CD14-positive monocyte (primary cell): Measurements from ENCODE around the gene ANKRD13B. TPM values are rescaled to one million over a fixed set of nuclear protein-coding genes. Genes with fewer than 3 reads are reported as not detected.

Source experiments
- DNase-seq, 3 donors: peaks; one replicate each; pipeline ENCODE4 v3.0.0-alpha.2; 2011 to 2022
- H2AFZ ChIP-seq: 2 replicates; pipeline ENCODE4 v1.6.0; 2012; ENCODE audit warnings: mild to moderate bottlenecking, low read depth, low read length, inconsistent platforms; ENCODE audit not compliant: insufficient read depth, poor library complexity, severe bottlenecking
- H3K27ac ChIP-seq, 2 donors: 1 replicate in 1 of 2; 2 replicates in 1 of 2; pipeline ENCODE4 v1.5.1; 2012 to 2013; ENCODE audit warnings: low read length in 2 of 2, control low read depth in 1 of 2, inconsistent platforms in 1 of 2, low read depth in 1 of 2, mild to moderate bottlenecking in 1 of 2
- H3K27me3 ChIP-seq, 2 donors: one replicate each; pipeline versions ENCODE4 v1.6.0 to v1.6.1; 2011 to 2013; ENCODE audit warnings: low read length in 2 of 2; ENCODE audit not compliant: control insufficient read depth in 2 of 2, insufficient read depth in 2 of 2
- H3K36me3 ChIP-seq, 2 donors: replicated peaks in 1 of 2; 1 replicate in 1 of 2; 2 replicates in 1 of 2; pipeline versions ENCODE4 v1.5.1 to v1.6.1; 2012 to 2013; ENCODE audit warnings: low read length in 2 of 2, control low read depth in 1 of 2, inconsistent platforms in 1 of 2, mild to moderate bottlenecking in 1 of 2; ENCODE audit not compliant: insufficient read depth in 2 of 2, control insufficient read depth in 1 of 2
- H3K4me1 ChIP-seq, 2 donors: 1 replicate in 1 of 2; 2 replicates in 1 of 2; pipeline versions ENCODE4 v1.5.1 to v1.6.1; 2012 to 2013; ENCODE audit warnings: low read length in 2 of 2, control low read depth in 1 of 2, inconsistent platforms in 1 of 2, mild to moderate bottlenecking in 1 of 2, moderate library complexity in 1 of 2; ENCODE audit not compliant: insufficient read depth in 2 of 2, control insufficient read depth in 1 of 2
- H3K4me2 ChIP-seq: replicated peaks from 2 replicates; pipeline ENCODE3; 2012; ENCODE audit warnings: low read length, moderate library complexity, mild to moderate bottlenecking; ENCODE audit not compliant: poor library complexity, severe bottlenecking; ENCODE audit errors: extremely low read depth
- H3K4me3 ChIP-seq, 3 experiments: fragments of 200-600 bp in 1 of 3; sonication (generic) in 1 of 3; replicated peaks in 1 of 3; 1 replicate in 2 of 3; 2 replicates in 1 of 3; pipeline ENCODE4 v1.5.1; 2011 to 2013; ENCODE audit warnings: low read length in 3 of 3, mild to moderate bottlenecking in 3 of 3, control low read depth in 2 of 3, low read depth in 2 of 3, inconsistent platforms in 1 of 3, moderate library complexity in 1 of 3
- H3K79me2 ChIP-seq: 2 replicates; pipeline ENCODE4 v1.6.0; 2012; ENCODE audit warnings: mild to moderate bottlenecking, control low read depth, inconsistent platforms, low read length, moderate library complexity; ENCODE audit not compliant: insufficient read depth
- H3K9ac ChIP-seq: 2 replicates; pipeline ENCODE4 v1.6.0; 2017; ENCODE audit warnings: low read length, mild to moderate bottlenecking; ENCODE audit not compliant: insufficient read depth, poor library complexity, severe bottlenecking
- H3K9me3 ChIP-seq, 2 donors: replicated peaks in 1 of 2; 1 replicate in 1 of 2; 2 replicates in 1 of 2; pipeline versions ENCODE4 v1.5.1 to v1.6.1; 2012 to 2013; ENCODE audit warnings: low read length in 2 of 2, control low read depth in 1 of 2; ENCODE audit not compliant: control insufficient read depth in 1 of 2, insufficient read depth in 1 of 2
- H4K20me1 ChIP-seq: 2 replicates; pipeline ENCODE4 v1.6.0; 2012; ENCODE audit warnings: mild to moderate bottlenecking, low read length, control low read depth, moderate library complexity; ENCODE audit not compliant: insufficient read depth
- H3K27ac Mint-ChIP-seq, 7 donors: one replicate each; pipeline ENCODE4 v1.8.0; 2020; ENCODE audit warnings: mild to moderate bottlenecking in 7 of 7, mixed read lengths in 7 of 7, moderate library complexity in 6 of 7, inconsistent platforms in 2 of 7
- H3K27me3 Mint-ChIP-seq, 3 donors: one replicate each; pipeline ENCODE4 v1.8.0; 2021 to 2022; ENCODE audit warnings: low read depth in 3 of 3, mild to moderate bottlenecking in 3 of 3, mixed read lengths in 3 of 3, moderate library complexity in 3 of 3, inconsistent platforms in 1 of 3
- H3K36me3 Mint-ChIP-seq, 2 donors: one replicate each; pipeline ENCODE4 v1.8.0; 2020; ENCODE audit warnings: mixed read lengths in 2 of 2, inconsistent platforms in 1 of 2, mild to moderate bottlenecking in 1 of 2
- H3K4me1 Mint-ChIP-seq: one replicate; pipeline ENCODE4 v1.8.0; 2020; ENCODE audit warnings: mild to moderate bottlenecking, mixed read lengths
- H3K4me3 Mint-ChIP-seq, 2 donors: one replicate each; pipeline ENCODE4 v1.8.0; 2020; ENCODE audit warnings: mild to moderate bottlenecking in 2 of 2, mixed read lengths in 2 of 2, moderate library complexity in 1 of 2
- H3K9me3 Mint-ChIP-seq, 7 donors: one replicate each; pipeline ENCODE4 v1.8.0; 2020 to 2022; ENCODE audit warnings: mixed read lengths in 7 of 7, mild to moderate bottlenecking in 6 of 7, moderate library complexity in 6 of 7, inconsistent platforms in 2 of 7
- CTCF ChIP-seq: fragments of 200-600 bp; IDR thresholded peaks from one replicate; pipeline ENCODE4 v1.8.0; 2022; ENCODE audit warnings: antibody characterized with exemption, mild to moderate bottlenecking
- WGBS: methylation state at CpG from one replicate; pipeline ENCODE4 v1.1.5; 2013; ENCODE audit warnings: missing lambda C conversion rate; ENCODE audit not compliant: insufficient coverage; 5-methylcytosine and 5-hydroxymethylcytosine counted together
- intact Hi-C, 2 donors: fragments of 100-400 bp; cut with micrococcal nuclease; formaldehyde crosslinking; loops; one replicate each; pipeline versions ENCODE4 v1.15.0 to v1.15.1; 2023
- polyA plus RNA-seq, 3 donors: library from polyadenylated mRNA; depleted of rRNA in 1 of 3; unstranded in 2 of 3; stranded (reverse) in 1 of 3; fragments of 300-500 nt in 2 of 3; fragments of >200 nt in 1 of 3; fragmentation: Illumina TruSeq in 2 of 3; gene quantifications; 1 replicate in 2 of 3; 2 replicates in 1 of 3; pipeline ENCODE4 v1.2.3, GENCODE V29; 2012 to 2021

Gene ANKRD13B
- polyA plus RNA-seq, 3 donors: 0.37 TPM; not detected in 2

GRCh38 chr17:29607557-29608195 lies 14.7 kb downstream of the ANKRD13B start:
- no peak overlapping the region for H3K27ac ChIP-seq
- no peaks in the 10 kb centered on the region for H3K9me3 ChIP-seq
- no peak overlapping the region for H2AFZ ChIP-seq
- H3K36me3 ChIP-seq: no peaks in the 10 kb centered on the region
- H3K9ac ChIP-seq: no peak overlapping the region
- Mint-ChIP-seq H3K36me3 (no peaks in the 10 kb centered on the region), H3K27ac (no peak overlapping the region), H3K9me3 (no peaks in the 10 kb centered on the region), H3K4me1 (no peaks in the 10 kb centered on the region), H3K4me3 (no peak overlapping the region), H3K27me3 (peaks cover 5 to 8% (median 7%) of the 10 kb centered on the region in 3 donors)
- H3K27me3 ChIP-seq: peaks cover 0 to 6% of the 10 kb centered on the region in 2 donors
- 98% methylated on average over 23 of the region's 29 CpGs for WGBS
- no peak overlapping the region for H3K4me3 ChIP-seq
- no peak overlapping the region for H3K4me2 ChIP-seq
- no peaks in the 10 kb centered on the region for H4K20me1 ChIP-seq
- TF ChIP-seq CTCF: no peak
- H3K79me2 ChIP-seq: no peaks in the 10 kb centered on the region
- peaks cover 0 to 2% of the 10 kb centered on the region in 2 donors for H3K4me1 ChIP-seq
- intact Hi-C loops: no loop called here
- no peak for DNase-seq

GRCh38 chr17:29608986-29609385 lies 16.1 kb downstream of the ANKRD13B start:
- Mint-ChIP-seq H3K9me3 (no peaks in the 10 kb centered on the region), H3K4me1 (peaks cover 5% of the 10 kb centered on the region), H3K36me3 (no peaks in the 10 kb centered on the region), H3K27me3 (peaks cover 7 to 17% (median 11%) of the 10 kb centered on the region in 3 donors), H3K27ac (no peak overlapping the region), H3K4me3 (no peak overlapping the region)
- no peak for TF ChIP-seq CTCF
- Histone ChIP-seq H3K27ac (no peak overlapping the region), H3K27me3 (peaks cover 0 to 15% of the 10 kb centered on the region in 2 donors), H3K79me2 (no peaks in the 10 kb centered on the region), H3K4me3 (no peak overlapping the region), H3K36me3 (no peaks in the 10 kb centered on the region), H4K20me1 (peaks cover 4% of the 10 kb centered on the region), H3K4me2 (no peak overlapping the region), H2AFZ (no peak overlapping the region), H3K4me1 (peaks cover 9 to 15% of the 10 kb centered on the region in 2 donors), H3K9ac (no peak overlapping the region), H3K9me3 (no peaks in the 10 kb centered on the region)
- no peak for DNase-seq
- intact Hi-C loops: no loop called here
- WGBS: 89% methylated on average over 12 of the region's 15 CpGs
